ENCODE results near the gene PARD6A. TPM values are rescaled to one million over a fixed set of nuclear protein-coding genes. Genes with fewer than 3 reads are reported as not detected.
A peak's percentile ranks its signal among the peaks of the same experiment; 100 is the strongest.

The PARD6A gene
- total and polyA plus RNA-seq, 2 of the 13 experiments (the other 11 are each of a cell fraction or from before 2014, with no cell fraction given): 3.5 to 4.3 TPM

DNA sequence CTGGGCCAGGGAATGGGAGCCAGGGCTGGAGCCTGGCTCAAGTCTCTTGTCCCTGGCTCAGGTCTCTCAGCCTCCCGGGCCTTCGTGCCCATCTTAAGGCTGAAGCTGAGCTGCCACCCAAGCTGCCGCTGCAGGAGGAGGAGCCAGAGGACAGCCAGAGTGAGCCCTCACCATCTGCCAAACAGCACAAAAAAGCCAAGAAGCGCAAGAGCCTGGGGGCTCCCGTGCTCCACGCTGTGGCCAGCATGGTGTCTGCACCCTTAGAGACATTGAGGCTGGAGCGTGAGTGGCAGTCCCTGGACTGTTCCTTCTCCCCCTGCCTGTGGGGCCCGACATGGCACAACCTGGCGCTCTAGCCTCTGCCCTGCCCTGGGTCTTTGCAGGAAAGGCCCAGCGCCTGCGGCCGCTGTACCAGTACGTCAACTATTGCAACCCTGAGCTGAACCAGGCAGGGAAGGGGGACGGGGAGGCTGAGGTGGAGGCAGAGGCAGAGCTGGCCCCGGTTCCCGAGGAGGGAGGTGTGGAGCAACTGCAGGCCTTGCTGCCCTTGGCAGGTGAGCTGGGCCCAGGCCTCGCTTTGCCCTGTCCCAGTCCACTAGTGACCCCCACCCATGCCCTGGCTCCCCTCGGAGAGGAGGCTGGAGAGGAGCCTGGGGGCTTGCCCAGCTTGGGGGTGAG, 7.2 kb downstream of the PARD6A start (continued):
- TF ChIP-seq, protein P1, sequence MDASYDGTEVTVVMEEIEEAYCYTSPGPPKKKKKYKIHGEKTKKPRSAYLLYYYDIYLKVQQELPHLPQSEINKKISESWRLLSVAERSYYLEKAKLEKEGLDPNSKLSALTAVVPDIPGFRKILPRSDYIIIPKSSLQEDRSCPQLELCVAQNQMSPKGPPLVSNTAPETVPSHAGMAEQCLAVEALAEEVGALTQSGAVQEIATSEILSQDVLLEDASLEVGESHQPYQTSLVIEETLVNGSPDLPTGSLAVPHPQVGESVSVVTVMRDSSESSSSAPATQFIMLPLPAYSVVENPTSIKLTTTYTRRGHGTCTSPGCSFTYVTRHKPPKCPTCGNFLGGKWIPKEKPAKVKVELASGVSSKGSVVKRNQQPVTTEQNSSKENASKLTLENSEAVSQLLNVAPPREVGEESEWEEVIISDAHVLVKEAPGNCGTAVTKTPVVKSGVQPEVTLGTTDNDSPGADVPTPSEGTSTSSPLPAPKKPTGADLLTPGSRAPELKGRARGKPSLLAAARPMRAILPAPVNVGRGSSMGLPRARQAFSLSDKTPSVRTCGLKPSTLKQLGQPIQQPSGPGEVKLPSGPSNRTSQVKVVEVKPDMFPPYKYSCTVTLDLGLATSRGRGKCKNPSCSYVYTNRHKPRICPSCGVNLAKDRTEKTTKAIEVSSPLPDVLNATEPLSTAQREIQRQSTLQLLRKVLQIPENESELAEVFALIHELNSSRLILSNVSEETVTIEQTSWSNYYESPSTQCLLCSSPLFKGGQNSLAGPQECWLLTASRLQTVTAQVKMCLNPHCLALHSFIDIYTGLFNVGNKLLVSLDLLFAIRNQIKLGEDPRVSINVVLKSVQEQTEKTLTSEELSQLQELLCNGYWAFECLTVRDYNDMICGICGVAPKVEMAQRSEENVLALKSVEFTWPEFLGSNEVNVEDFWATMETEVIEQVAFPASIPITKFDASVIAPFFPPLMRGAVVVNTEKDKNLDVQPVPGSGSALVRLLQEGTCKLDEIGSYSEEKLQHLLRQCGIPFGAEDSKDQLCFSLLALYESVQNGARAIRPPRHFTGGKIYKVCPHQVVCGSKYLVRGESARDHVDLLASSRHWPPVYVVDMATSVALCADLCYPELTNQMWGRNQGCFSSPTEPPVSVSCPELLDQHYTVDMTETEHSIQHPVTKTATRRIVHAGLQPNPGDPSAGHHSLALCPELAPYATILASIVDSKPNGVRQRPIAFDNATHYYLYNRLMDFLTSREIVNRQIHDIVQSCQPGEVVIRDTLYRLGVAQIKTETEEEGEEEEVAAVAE (CRISPR knock-in tag; IDR thresholded peaks at IDR 0.05; ENCODE audit: borderline replicate concordance): 0 out of 2 replicates have a peak, but pooled peaks have one; percentile 30
- TF ChIP-seq GATAD2A (CRISPR knock-in tag; IDR thresholded peaks at IDR 0.05) (peak; percentile 83), RFXAP (CRISPR knock-in tag; IDR thresholded peaks at IDR 0.05; ENCODE audit: borderline replicate concordance) (peak; percentile 25; the same call in 1 of the 2 replicates), ZFP82 (CRISPR knock-in tag; IDR thresholded peaks at IDR 0.05; ENCODE audit: borderline replicate concordance) (no peak), DMAP1 (CRISPR knock-in tag; IDR thresholded peaks at IDR 0.05) (peak; percentile 8; the same call in 1 of the 2 replicates), SNAI1 (CRISPR knock-in tag; IDR thresholded peaks at IDR 0.05; ENCODE audit: borderline replicate concordance) (no peak), SIX4 (CRISPR knock-in tag; IDR thresholded peaks at IDR 0.05) (no peak), MED13 (CRISPR knock-in tag; IDR thresholded peaks at IDR 0.05) (no peak), MYNN (CRISPR knock-in tag; IDR thresholded peaks at IDR 0.05; ENCODE audit: low read depth) (no peak; the same call in 1 of the 2 replicates), ZNF256 (CRISPR knock-in tag; conservative IDR thresholded peaks at IDR 0.05) (no peak), ZNF530 (CRISPR knock-in tag; IDR thresholded peaks at IDR 0.05; ENCODE audit: low read depth) (no peak), ZNF501 (CRISPR knock-in tag; IDR thresholded peaks at IDR 0.05) (no peak), RFX5 (IDR thresholded peaks at IDR 0.05; ENCODE audit: low read depth, low read length) (no peak), REL (CRISPR knock-in tag; conservative IDR thresholded peaks at IDR 0.05) (no peak), MTA1 (CRISPR knock-in tag; IDR thresholded peaks at IDR 0.05; ENCODE audit: borderline replicate concordance) (peak; percentile 77; the same call in 1 of the 2 replicates), HNF4A (CRISPR knock-in tag; IDR thresholded peaks at IDR 0.05) (peak; percentile 38; the same call in 1 of the 2 replicates), SAFB2 (CRISPR knock-in tag; IDR thresholded peaks at IDR 0.05; ENCODE audit: borderline replicate concordance, low read depth) (peak; percentile 60), PTBP1 (IDR thresholded peaks at IDR 0.05; ENCODE audit: low read depth, low read length, poor library complexity, severe bottlenecking) (no peak)
- TF ChIP-seq, protein P2, sequence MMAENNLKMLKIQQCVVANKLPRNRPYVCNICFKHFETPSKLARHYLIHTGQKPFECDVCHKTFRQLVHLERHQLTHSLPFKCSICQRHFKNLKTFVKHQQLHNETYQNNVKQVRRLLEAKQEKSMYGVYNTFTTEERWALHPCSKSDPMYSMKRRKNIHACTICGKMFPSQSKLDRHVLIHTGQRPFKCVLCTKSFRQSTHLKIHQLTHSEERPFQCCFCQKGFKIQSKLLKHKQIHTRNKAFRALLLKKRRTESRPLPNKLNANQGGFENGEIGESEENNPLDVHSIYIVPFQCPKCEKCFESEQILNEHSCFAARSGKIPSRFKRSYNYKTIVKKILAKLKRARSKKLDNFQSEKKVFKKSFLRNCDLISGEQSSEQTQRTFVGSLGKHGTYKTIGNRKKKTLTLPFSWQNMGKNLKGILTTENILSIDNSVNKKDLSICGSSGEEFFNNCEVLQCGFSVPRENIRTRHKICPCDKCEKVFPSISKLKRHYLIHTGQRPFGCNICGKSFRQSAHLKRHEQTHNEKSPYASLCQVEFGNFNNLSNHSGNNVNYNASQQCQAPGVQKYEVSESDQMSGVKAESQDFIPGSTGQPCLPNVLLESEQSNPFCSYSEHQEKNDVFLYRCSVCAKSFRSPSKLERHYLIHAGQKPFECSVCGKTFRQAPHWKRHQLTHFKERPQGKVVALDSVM (CRISPR knock-in tag; IDR thresholded peaks at IDR 0.05): no peak; the same call in 1 of the 2 replicates
- TF ChIP-seq, protein P3, sequence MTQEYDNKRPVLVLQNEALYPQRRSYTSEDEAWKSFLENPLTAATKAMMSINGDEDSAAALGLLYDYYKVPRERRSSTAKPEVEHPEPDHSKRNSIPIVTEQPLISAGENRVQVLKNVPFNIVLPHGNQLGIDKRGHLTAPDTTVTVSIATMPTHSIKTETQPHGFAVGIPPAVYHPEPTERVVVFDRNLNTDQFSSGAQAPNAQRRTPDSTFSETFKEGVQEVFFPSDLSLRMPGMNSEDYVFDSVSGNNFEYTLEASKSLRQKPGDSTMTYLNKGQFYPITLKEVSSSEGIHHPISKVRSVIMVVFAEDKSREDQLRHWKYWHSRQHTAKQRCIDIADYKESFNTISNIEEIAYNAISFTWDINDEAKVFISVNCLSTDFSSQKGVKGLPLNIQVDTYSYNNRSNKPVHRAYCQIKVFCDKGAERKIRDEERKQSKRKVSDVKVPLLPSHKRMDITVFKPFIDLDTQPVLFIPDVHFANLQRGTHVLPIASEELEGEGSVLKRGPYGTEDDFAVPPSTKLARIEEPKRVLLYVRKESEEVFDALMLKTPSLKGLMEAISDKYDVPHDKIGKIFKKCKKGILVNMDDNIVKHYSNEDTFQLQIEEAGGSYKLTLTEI (CRISPR knock-in tag; conservative IDR thresholded peaks at IDR 0.05): no peak
- TF ChIP-seq, protein P4, sequence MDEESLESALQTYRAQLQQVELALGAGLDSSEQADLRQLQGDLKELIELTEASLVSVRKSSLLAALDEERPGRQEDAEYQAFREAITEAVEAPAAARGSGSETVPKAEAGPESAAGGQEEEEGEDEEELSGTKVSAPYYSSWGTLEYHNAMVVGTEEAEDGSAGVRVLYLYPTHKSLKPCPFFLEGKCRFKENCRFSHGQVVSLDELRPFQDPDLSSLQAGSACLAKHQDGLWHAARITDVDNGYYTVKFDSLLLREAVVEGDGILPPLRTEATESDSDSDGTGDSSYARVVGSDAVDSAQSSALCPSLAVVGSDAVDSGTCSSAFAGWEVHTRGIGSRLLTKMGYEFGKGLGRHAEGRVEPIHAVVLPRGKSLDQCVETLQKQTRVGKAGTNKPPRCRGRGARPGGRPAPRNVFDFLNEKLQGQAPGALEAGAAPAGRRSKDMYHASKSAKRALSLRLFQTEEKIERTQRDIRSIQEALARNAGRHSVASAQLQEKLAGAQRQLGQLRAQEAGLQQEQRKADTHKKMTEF (CRISPR knock-in tag; IDR thresholded peaks at IDR 0.05): peak; percentile 78; the same call in 1 of the 2 replicates

All from HepG2 (cell line).